ENCODE measurements around the gene CMTR2. TPM values are rescaled to one million over a fixed set of nuclear protein-coding genes. Genes with fewer than 3 reads are reported as not detected.
"Not testable (repeated sequence)": the region's sequence is repeated elsewhere in the genome, so short reads cannot be mapped to it uniquely, and the experiment has no call there.

CMTR2 gene
- total RNA-seq, 1 experiment from 2014 or later: 19.4 TPM

DNA sequence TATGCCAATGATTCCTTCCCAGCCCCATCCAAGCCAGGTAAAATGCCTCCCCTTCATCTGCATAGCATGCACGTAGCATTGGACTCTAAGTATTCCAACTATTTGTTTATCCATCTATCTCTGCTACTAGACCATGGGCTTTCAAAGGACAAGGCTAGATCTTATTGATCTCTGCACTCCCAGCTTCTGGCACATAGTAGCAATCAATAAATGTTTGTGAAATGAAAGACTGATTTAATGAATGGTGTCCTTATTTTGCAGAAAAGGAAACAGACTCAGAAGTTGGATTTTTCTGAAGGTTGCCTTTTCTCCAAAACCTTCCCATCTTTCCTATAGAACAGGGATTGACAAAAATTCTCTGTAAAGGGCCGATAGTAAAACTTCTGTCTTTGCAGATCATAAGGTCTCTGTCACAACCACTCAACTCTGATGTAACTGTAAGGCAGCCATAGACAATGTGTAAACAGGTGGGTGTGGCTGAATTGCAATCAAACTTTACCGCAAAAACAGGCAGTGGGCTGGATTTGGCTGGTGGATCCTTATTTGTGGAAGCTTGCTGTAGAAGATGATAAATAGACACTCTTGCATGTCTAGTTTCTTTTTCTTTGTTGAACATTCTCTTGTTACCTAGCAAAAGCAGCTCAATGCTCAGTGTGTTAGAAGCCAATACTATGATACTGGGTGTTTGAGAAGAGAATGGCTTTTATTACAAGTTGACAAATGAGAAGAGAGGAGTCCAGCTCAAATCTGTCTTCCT, 7.6 kb upstream of the CMTR2 start:
- no TSS peak for BruUV-seq (replicated peaks)
- H3K27me3 Mint-ChIP-seq (ENCODE audit: insufficient read depth, unreplicated experiment): peaks cover 23% of the 10 kb centered on the region
- CTCF ChIA-PET: no interaction called here

DNA sequence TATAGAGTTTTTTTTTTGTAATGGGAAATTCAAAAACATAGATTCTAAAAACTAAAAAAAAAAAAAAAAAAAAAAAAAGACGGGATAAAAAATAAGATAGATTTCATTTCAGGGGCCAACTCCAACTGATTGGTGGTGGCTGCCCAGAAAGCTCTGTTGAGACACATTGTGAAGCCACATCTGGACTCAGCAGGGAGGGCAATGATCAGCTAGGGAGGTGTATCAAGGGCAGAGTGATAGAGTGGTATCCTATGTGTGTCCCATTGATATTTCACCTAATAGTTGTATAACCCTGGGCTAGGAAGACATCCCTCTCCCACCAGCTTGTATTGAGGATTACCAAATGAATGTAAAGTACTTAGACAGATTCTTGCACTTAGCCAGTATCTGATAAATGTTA, 6.7 kb upstream of the CMTR2 start:
- Mint-ChIP-seq H3K4me3 (ENCODE audit: unreplicated experiment) (no peak overlapping the region), H3K27ac (ENCODE audit: unreplicated experiment) (no peak overlapping the region), H3K36me3 (ENCODE audit: insufficient read depth, unreplicated experiment) (no peaks in the 10 kb centered on the region), H3K9me3 (ENCODE audit: unreplicated experiment) (peaks cover 23% of the 10 kb centered on the region), H3K27me3 (ENCODE audit: insufficient read depth, unreplicated experiment) (peaks cover 23% of the 10 kb centered on the region), H3K4me1 (ENCODE audit: low read depth, unreplicated experiment) (no peaks in the 10 kb centered on the region)
- Histone ChIP-seq H3K27me3 (replicated peaks; ENCODE audit: control insufficient read depth, insufficient read depth, low read length) (0 out of 2 replicates have a peak, but pooled peaks cover 2% of the 10 kb centered on the region), H3K4me1 (no peaks in the 10 kb centered on the region), H3K4me3 (ENCODE audit: low read depth, low read length) (no peak overlapping the region), H3K9me3 (no peaks in the 10 kb centered on the region), H3K36me3 (ENCODE audit: control insufficient read depth, insufficient read depth, low read length) (no peaks in the 10 kb centered on the region)
- intact Hi-C loops (cut with micrococcal nuclease; ENCODE audit: unreplicated experiment): no loop called here
- TF ChIP-seq, protein P1, sequence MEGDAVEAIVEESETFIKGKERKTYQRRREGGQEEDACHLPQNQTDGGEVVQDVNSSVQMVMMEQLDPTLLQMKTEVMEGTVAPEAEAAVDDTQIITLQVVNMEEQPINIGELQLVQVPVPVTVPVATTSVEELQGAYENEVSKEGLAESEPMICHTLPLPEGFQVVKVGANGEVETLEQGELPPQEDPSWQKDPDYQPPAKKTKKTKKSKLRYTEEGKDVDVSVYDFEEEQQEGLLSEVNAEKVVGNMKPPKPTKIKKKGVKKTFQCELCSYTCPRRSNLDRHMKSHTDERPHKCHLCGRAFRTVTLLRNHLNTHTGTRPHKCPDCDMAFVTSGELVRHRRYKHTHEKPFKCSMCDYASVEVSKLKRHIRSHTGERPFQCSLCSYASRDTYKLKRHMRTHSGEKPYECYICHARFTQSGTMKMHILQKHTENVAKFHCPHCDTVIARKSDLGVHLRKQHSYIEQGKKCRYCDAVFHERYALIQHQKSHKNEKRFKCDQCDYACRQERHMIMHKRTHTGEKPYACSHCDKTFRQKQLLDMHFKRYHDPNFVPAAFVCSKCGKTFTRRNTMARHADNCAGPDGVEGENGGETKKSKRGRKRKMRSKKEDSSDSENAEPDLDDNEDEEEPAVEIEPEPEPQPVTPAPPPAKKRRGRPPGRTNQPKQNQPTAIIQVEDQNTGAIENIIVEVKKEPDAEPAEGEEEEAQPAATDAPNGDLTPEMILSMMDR (IDR thresholded peaks at IDR 0.05; ENCODE audit: insufficient read depth in 1 of 2, low read depth in 1 of 2, low read length in 1 of 2, severe bottlenecking in 1 of 2, unreplicated experiment in 1 of 2): no peak
- ChIA-PET POLR2A (no interaction called here), CTCF (no interaction called here)
- DNase-seq: no peak
- no TSS peak for BruUV-seq (replicated peaks)

More for the DNA sequence above, 7.6 kb upstream of the CMTR2 start:
- intact Hi-C loops (cut with micrococcal nuclease; ENCODE audit: unreplicated experiment): no loop called here
- Histone ChIP-seq H3K4me1 (no peaks in the 10 kb centered on the region), H3K36me3 (ENCODE audit: control insufficient read depth, insufficient read depth, low read length) (no peaks in the 10 kb centered on the region), H3K27me3 (replicated peaks; ENCODE audit: control insufficient read depth, insufficient read depth, low read length) (peaks cover 2% of the 10 kb centered on the region; the same call in 1 of the 2 replicates), H3K4me3 (ENCODE audit: low read depth, low read length) (no peak overlapping the region), H3K9me3 (no peaks in the 10 kb centered on the region)
- H3K4me1 Mint-ChIP-seq (ENCODE audit: low read depth, unreplicated experiment): no peaks in the 10 kb centered on the region
- H3K4me3 Mint-ChIP-seq (ENCODE audit: unreplicated experiment): no peak overlapping the region
- peaks cover 23% of the 10 kb centered on the region for H3K9me3 Mint-ChIP-seq (ENCODE audit: unreplicated experiment)
- TF ChIP-seq, protein P1 (IDR thresholded peaks at IDR 0.05; ENCODE audit: insufficient read depth in 1 of 2, low read depth in 1 of 2, low read length in 1 of 2, severe bottlenecking in 1 of 2, unreplicated experiment in 1 of 2): no peak
- no peak for DNase-seq
- POLR2A ChIA-PET: no interaction called here
- H3K36me3 Mint-ChIP-seq (ENCODE audit: insufficient read depth, unreplicated experiment): no peaks in the 10 kb centered on the region
- H3K27ac Mint-ChIP-seq (ENCODE audit: unreplicated experiment): no peak overlapping the region

DNA sequence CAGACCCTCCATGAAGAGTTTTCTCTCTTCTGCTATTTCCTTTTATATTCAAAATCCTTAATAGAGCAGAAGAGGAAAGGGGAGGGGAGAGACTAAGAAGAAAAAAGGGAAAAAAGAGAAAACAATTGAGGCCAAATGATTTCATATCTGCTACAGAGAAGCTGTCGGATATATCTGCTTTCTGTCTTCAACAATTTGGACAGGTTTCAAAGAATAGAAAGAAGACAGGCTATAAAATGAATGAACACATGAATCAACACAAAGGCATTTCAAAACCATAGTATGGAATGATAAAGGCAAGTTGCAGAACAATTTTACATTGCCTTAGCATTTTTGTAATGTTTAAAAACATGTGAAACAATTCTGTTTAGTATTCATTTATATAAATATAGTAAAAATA, 4.7 kb upstream of the CMTR2 start:
- Histone ChIP-seq H3K27me3 (replicated peaks; ENCODE audit: control insufficient read depth, insufficient read depth, low read length) (no peaks in the 10 kb centered on the region), H3K9me3 (no peaks in the 10 kb centered on the region), H3K36me3 (ENCODE audit: control insufficient read depth, insufficient read depth, low read length) (no peaks in the 10 kb centered on the region), H3K4me3 (ENCODE audit: low read depth, low read length) (no peak overlapping the region), H3K4me1 (peaks cover 7% of the 10 kb centered on the region)
- DNase-seq: no peak
- H3K27me3 Mint-ChIP-seq (ENCODE audit: insufficient read depth, unreplicated experiment): peaks cover 13% of the 10 kb centered on the region
- ChIA-PET CTCF (no interaction called here), POLR2A (no interaction called here)
- no peaks in the 10 kb centered on the region for H3K4me1 Mint-ChIP-seq (ENCODE audit: low read depth, unreplicated experiment)
- H3K4me3 Mint-ChIP-seq (ENCODE audit: unreplicated experiment): no peak overlapping the region
- no peak overlapping the region for H3K27ac Mint-ChIP-seq (ENCODE audit: unreplicated experiment)
- BruUV-seq (replicated peaks): no TSS peak
- H3K36me3 Mint-ChIP-seq (ENCODE audit: insufficient read depth, unreplicated experiment): peaks cover 8% of the 10 kb centered on the region
- H3K9me3 Mint-ChIP-seq (ENCODE audit: unreplicated experiment): peaks cover 14% of the 10 kb centered on the region
- TF ChIP-seq, protein P1 (IDR thresholded peaks at IDR 0.05; ENCODE audit: insufficient read depth in 1 of 2, low read depth in 1 of 2, low read length in 1 of 2, severe bottlenecking in 1 of 2, unreplicated experiment in 1 of 2): no peak
- intact Hi-C loops (cut with micrococcal nuclease; ENCODE audit: unreplicated experiment): no loop called here

DNA sequence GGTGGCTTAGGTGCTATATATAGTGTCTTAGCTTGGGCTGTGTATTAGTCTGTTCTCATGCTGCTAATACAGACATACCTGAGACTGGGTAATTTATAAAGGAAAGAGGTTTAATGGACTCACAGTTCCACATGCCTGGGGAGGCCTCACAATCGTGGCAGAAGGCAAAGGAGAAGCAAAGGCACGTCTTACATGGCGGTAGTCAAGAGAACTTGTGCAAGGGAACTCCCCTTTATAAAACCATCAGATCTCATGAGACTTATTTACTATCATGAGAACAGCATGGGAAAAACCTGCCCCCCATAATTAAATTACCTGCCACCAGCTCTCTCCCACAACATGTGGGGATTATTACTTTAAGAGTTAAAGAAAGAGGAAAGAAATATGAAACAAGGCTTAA, 2.9 kb upstream of the CMTR2 start:
- BruUV-seq (replicated peaks): not testable (repeated sequence)

More for the DNA sequence above, 2.9 kb upstream of the CMTR2 start:
- H3K27ac Mint-ChIP-seq (ENCODE audit: unreplicated experiment); DNase-seq; H3K4me1 Mint-ChIP-seq (ENCODE audit: low read depth, unreplicated experiment); H3K9me3 ChIP-seq; H3K36me3 ChIP-seq (ENCODE audit: control insufficient read depth, insufficient read depth, low read length); H3K4me3 Mint-ChIP-seq (ENCODE audit: unreplicated experiment); intact Hi-C loops (cut with micrococcal nuclease; ENCODE audit: unreplicated experiment); H3K4me1 ChIP-seq; H3K27me3 ChIP-seq (replicated peaks; ENCODE audit: control insufficient read depth, insufficient read depth, low read length); H3K9me3 Mint-ChIP-seq (ENCODE audit: unreplicated experiment); POLR2A ChIA-PET; H3K4me3 ChIP-seq (ENCODE audit: low read depth, low read length); H3K27me3 Mint-ChIP-seq (ENCODE audit: insufficient read depth, unreplicated experiment); CTCF ChIA-PET: not testable (repeated sequence)
- H3K36me3 Mint-ChIP-seq (ENCODE audit: insufficient read depth, unreplicated experiment): peaks cover 10% of the 10 kb centered on the region
